Panc1 (cell line): ENCODE results near the gene SLC39A2. TPM values are rescaled to one million over a fixed set of nuclear protein-coding genes. Genes with fewer than 3 reads are reported as not detected.

Experiments
- ATAC-seq: fragments of 200-7000 bp; cut with Tn5 transposase; 2 replicates; pipeline ENCODE4 v1.9.1; 2020; ENCODE audit warnings: mild to moderate bottlenecking, moderate library complexity
- BruUV-seq: library from RNA; stranded (reverse); fragments of 400-500 nt; replicated peaks from 2 replicates; lab custom pipeline; 2021; lab: Mats Ljungman, UMichigan
- CTCF ChIA-PET: fragments of 300-600 bp; sonication (Branson Sonifier 250); formaldehyde crosslinking; loops from one replicate; lab custom pipeline; 2022; ENCODE audit warnings: antibody characterized with exemption; lab: Charles Lee
- POLR2A ChIA-PET: fragments of 300-600 bp; sonication (Branson Sonifier 250); formaldehyde crosslinking; loops from one replicate; lab custom pipeline; 2022; ENCODE audit warnings: antibody characterized with exemption; lab: Charles Lee
- DNase-seq: peaks from one replicate; pipeline ENCODE4 v3.0.0-alpha.2; 2010; ENCODE audit warnings: low read depth, low spot score
- H3K27ac ChIP-seq: 2 replicates; pipeline ENCODE4 v1.5.1; 2011; ENCODE audit warnings: mild to moderate bottlenecking, low read length, inconsistent platforms
- H3K27me3 ChIP-seq: fragments of 200-500 bp; sonication (Bioruptor generic); 2 replicates; pipeline ENCODE4 v1.6.0; 2014; ENCODE audit warnings: low read length, inconsistent platforms; ENCODE audit not compliant: control insufficient read depth, insufficient read depth
- H3K36me3 ChIP-seq: fragments of 200-500 bp; sonication (Bioruptor generic); 2 replicates; pipeline ENCODE4 v1.5.1; 2014; ENCODE audit warnings: inconsistent platforms, mild to moderate bottlenecking, low read length, moderate library complexity; ENCODE audit not compliant: control insufficient read depth, insufficient read depth
- H3K4me1 ChIP-seq: 2 replicates; pipeline ENCODE4 v1.5.1; 2011; ENCODE audit warnings: inconsistent platforms, mild to moderate bottlenecking, low read length, moderate library complexity; ENCODE audit not compliant: control insufficient read depth, insufficient read depth
- H3K4me3 ChIP-seq, 2 experiments: 2 replicates each; pipeline ENCODE4 v1.5.1; 2011 to 2012; ENCODE audit warnings: low read depth in 2 of 2, low read length in 2 of 2, mild to moderate bottlenecking in 2 of 2, inconsistent platforms in 1 of 2, moderate library complexity in 1 of 2
- H3K9me3 ChIP-seq: fragments of 200-500 bp; sonication (Bioruptor generic); 2 replicates; pipeline ENCODE4 v1.5.1; 2014; ENCODE audit warnings: low read depth, mild to moderate bottlenecking, inconsistent platforms, low read length, moderate library complexity; ENCODE audit not compliant: control insufficient read depth, insufficient read depth
- POLR2AphosphoS5 ChIP-seq: IDR thresholded peaks from 2 replicates; pipeline ENCODE4 v1.6.1; 2012; ENCODE audit warnings: mild to moderate bottlenecking, low read depth, low read length, moderate library complexity
- REST ChIP-seq, 2 experiments: IDR thresholded peaks; 2 replicates each; pipeline ENCODE4 v1.6.1; 2011 to 2012; ENCODE audit warnings: low read depth in 2 of 2, control low read depth in 1 of 2, low read length in 1 of 2, mild to moderate bottlenecking in 1 of 2, moderate library complexity in 1 of 2; ENCODE audit not compliant: insufficient read depth in 1 of 2
- SIN3A ChIP-seq: IDR thresholded peaks from 2 replicates; pipeline ENCODE4 v1.6.1; 2012; ENCODE audit warnings: low read depth, mild to moderate bottlenecking, low read length, moderate library complexity, borderline replicate concordance; ENCODE audit not compliant: insufficient read depth
- TCF7L2 ChIP-seq: IDR thresholded peaks from 2 replicates; pipeline ENCODE4 v1.6.1; 2011; ENCODE audit warnings: mild to moderate bottlenecking, low read depth, low read length, inconsistent platforms
- in situ Hi-C: cut with HindIII; loops from 2 replicates; pipeline ENCODE4 v1.10.0; 2016; ENCODE audit warnings: low sequenced_read_pairs, low pct_unique_long_range_greater_than_20kb
- intact Hi-C: fragments of 100-400 bp; cut with micrococcal nuclease; formaldehyde crosslinking; loops from one replicate; pipeline ENCODE4 v1.10.0; 2022; ENCODE audit not compliant: unreplicated experiment
- microRNA-seq: library from miRNA; unstranded; fragments of <30 nt; microRNA quantifications from one replicate; pipeline ENCODE4 v1.1.0, GENCODE V29; 2020; ENCODE audit not compliant: unreplicated experiment
- total RNA-seq: library from RNA; stranded (reverse); gene quantifications from one replicate; pipeline ENCODE4 v1.2.1, GENCODE V29; 2021; ENCODE audit not compliant: unreplicated experiment
- TF ChIP-seq, protein P1 (sequence below): fragments of 450-650 bp; IDR thresholded peaks from 2 replicates; pipeline ENCODE4 v1.5.1; 2017; ENCODE audit warnings: mild to moderate bottlenecking

Gene SLC39A2
- total RNA-seq, 1 experiment from 2014 or later = not detected

DNA sequence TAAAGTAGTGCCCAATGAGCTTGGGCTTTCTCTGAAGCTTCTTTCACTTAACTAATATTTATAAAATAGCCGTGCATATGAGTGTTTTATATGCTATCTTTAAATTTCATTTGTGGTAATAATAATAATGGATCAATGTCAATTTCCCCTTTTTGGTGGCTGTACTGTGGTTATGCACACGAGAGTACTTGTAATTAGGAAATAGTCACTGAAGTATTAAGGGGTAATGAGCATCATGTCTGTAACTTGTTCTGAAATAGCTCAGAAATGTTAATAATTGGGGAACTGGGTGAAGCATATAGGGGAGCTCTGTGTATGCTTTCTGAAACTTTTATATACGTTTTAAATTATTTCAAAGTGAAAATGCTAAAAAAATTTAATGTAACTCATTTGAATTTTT, 51.5 kb downstream of the SLC39A2 start:
- no peak overlapping the region for H3K4me3 ChIP-seq
- H3K27ac ChIP-seq = no peak overlapping the region
- POLR2A ChIA-PET = no interaction called here
- H3K4me1 ChIP-seq = no peaks in the 10 kb centered on the region
- ATAC-seq (no peak), DNase-seq (no peak)
- H3K27me3 ChIP-seq = peaks cover under 1% of the 10 kb centered on the region; the same call in 1 of the 2 replicates
- BruUV-seq = no TSS peak
- CTCF ChIA-PET = no interaction called here
- H3K36me3 ChIP-seq = no peaks in the 10 kb centered on the region
- no peaks in the 10 kb centered on the region for H3K9me3 ChIP-seq
- in situ Hi-C loops (no loop called here), intact Hi-C loops (no loop called here)
- no peak for TF ChIP-seq TCF7L2
- no peak for TF ChIP-seq REST (IDR thresholded peaks at IDR 0.05; ENCODE audit: insufficient read depth in 1 of 2, low read depth in 2 of 2, low read length in 1 of 2)
- TF ChIP-seq POLR2AphosphoS5 = no peak
- TF ChIP-seq, protein P1, sequence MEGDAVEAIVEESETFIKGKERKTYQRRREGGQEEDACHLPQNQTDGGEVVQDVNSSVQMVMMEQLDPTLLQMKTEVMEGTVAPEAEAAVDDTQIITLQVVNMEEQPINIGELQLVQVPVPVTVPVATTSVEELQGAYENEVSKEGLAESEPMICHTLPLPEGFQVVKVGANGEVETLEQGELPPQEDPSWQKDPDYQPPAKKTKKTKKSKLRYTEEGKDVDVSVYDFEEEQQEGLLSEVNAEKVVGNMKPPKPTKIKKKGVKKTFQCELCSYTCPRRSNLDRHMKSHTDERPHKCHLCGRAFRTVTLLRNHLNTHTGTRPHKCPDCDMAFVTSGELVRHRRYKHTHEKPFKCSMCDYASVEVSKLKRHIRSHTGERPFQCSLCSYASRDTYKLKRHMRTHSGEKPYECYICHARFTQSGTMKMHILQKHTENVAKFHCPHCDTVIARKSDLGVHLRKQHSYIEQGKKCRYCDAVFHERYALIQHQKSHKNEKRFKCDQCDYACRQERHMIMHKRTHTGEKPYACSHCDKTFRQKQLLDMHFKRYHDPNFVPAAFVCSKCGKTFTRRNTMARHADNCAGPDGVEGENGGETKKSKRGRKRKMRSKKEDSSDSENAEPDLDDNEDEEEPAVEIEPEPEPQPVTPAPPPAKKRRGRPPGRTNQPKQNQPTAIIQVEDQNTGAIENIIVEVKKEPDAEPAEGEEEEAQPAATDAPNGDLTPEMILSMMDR = no peak
- no peak for TF ChIP-seq SIN3A

Small RNAs within 50 kb of the gene (microRNA-seq; reads per million reads assigned to microRNA genes)
- gene MIR6717 = not detected

Other genes starting within 250 kb of the SLC39A2 start
- gene EDDM3B, start 230.9 kb upstream of the SLC39A2 start, total RNA-seq = not detected
- not detected for gene RNASE6, start 218.0 kb upstream of the SLC39A2 start, total RNA-seq
- gene RNASE1, start 196.4 kb upstream of the SLC39A2 start, total RNA-seq = 0.69 TPM
- gene RNASE3, start 107.9 kb upstream of the SLC39A2 start, total RNA-seq = not detected
- gene RNASE2, start 43.8 kb upstream of the SLC39A2 start, total RNA-seq = not detected
- 39.6 TPM for gene METTL17, start 9.3 kb upstream of the SLC39A2 start, total RNA-seq
- gene NDRG2, start 25.8 kb downstream of the SLC39A2 start, total RNA-seq = 1.6 TPM
- not detected for gene TPPP2, start 30.9 kb downstream of the SLC39A2 start, total RNA-seq
- gene RNASE13, start 35.5 kb downstream of the SLC39A2 start, total RNA-seq = not detected
- gene RNASE7, start 43.1 kb downstream of the SLC39A2 start, total RNA-seq = not detected
- gene RNASE8, start 58.5 kb downstream of the SLC39A2 start, total RNA-seq = not detected
- 11.1 TPM for gene ARHGEF40, start 71.0 kb downstream of the SLC39A2 start, total RNA-seq
- gene ZNF219, start 99.4 kb downstream of the SLC39A2 start, total RNA-seq = 19.9 TPM
- 0.33 TPM for gene TMEM253, start 101.8 kb downstream of the SLC39A2 start, total RNA-seq
- gene OR5AU1, start 156.8 kb downstream of the SLC39A2 start, total RNA-seq = not detected